ENCODE results near the gene TP73.

- no peak for TF ChIP-seq POLR2A (IDR thresholded peaks at IDR 0.05)
- TF ChIP-seq, protein P1, sequence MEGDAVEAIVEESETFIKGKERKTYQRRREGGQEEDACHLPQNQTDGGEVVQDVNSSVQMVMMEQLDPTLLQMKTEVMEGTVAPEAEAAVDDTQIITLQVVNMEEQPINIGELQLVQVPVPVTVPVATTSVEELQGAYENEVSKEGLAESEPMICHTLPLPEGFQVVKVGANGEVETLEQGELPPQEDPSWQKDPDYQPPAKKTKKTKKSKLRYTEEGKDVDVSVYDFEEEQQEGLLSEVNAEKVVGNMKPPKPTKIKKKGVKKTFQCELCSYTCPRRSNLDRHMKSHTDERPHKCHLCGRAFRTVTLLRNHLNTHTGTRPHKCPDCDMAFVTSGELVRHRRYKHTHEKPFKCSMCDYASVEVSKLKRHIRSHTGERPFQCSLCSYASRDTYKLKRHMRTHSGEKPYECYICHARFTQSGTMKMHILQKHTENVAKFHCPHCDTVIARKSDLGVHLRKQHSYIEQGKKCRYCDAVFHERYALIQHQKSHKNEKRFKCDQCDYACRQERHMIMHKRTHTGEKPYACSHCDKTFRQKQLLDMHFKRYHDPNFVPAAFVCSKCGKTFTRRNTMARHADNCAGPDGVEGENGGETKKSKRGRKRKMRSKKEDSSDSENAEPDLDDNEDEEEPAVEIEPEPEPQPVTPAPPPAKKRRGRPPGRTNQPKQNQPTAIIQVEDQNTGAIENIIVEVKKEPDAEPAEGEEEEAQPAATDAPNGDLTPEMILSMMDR (IDR thresholded peaks at IDR 0.05) = no peak
Observed at GRCh38 chr1:3778590-3779264, 126.4 kb downstream of the TP73 start.

All from heart left ventricle (tissue), 13 donors.